ENCODE measurements around the gene ROCK2. TPM values are rescaled to one million over a fixed set of nuclear protein-coding genes. Genes with fewer than 3 reads are reported as not detected.

Gene ROCK2
- total RNA-seq: 54.3 TPM
- long read RNA-seq, full-length matches to known transcripts: 16 of 88 reads
- long read RNA-seq, partial matches to known transcripts: 59 of 88 reads
- long read RNA-seq, other reads (novel, unspliced or antisense): 13 of 88 reads

- intact Hi-C loops (cut with DNase I): no loop called here
- no peak for TF ChIP-seq CTCF (IDR thresholded peaks at IDR 0.05)
- Histone ChIP-seq H3K36me3 (no peaks in the 10 kb centered on the region), H3K4me3 (peak within 1 kb of the TSS; percentile 87), H3K27ac (peak within 1 kb of the TSS; percentile 99), H3K27me3 (ENCODE audit: low read depth) (no peaks in the 10 kb centered on the region), H3K4me1 (peaks cover 48% of the 10 kb centered on the region), H3K9me3 (no peaks in the 10 kb centered on the region)
- peak; percentile 91 for DNase-seq
- peak; percentile 90 for ATAC-seq
Measured at GRCh38 chr2:11344342-11344955, at the start of gene ROCK2. Gene ROCK2 (minus strand): TSS chr2:11344636. CDS start chr2:11344136, 500 bp downstream.

GRCh38 chr2:11393711-11394236 lies 49.3 kb upstream of the ROCK2 start:
- Histone ChIP-seq H3K27me3 (ENCODE audit: low read depth) (no peaks in the 10 kb centered on the region), H3K36me3 (no peaks in the 10 kb centered on the region), H3K27ac (peak overlapping the region; percentile 50), H3K4me3 (no peak overlapping the region), H3K9me3 (no peaks in the 10 kb centered on the region), H3K4me1 (peaks cover 37% of the 10 kb centered on the region)
- intact Hi-C loops (cut with DNase I): no loop called here
- ATAC-seq: no peak
- no peak for DNase-seq
- no peak for TF ChIP-seq CTCF (IDR thresholded peaks at IDR 0.05)

GRCh38 chr2:11391942-11392266 lies 47.5 kb upstream of the ROCK2 start:
- Histone ChIP-seq H3K27ac (peak overlapping the region; percentile 21), H3K4me3 (no peak overlapping the region), H3K4me1 (peaks cover 38% of the 10 kb centered on the region), H3K27me3 (ENCODE audit: low read depth) (no peaks in the 10 kb centered on the region), H3K36me3 (no peaks in the 10 kb centered on the region), H3K9me3 (no peaks in the 10 kb centered on the region)
- DNase-seq (no peak), ATAC-seq (no peak)
- intact Hi-C loops (cut with DNase I): no loop called here
- no peak for TF ChIP-seq CTCF (IDR thresholded peaks at IDR 0.05)

- ATAC-seq: no peak
- intact Hi-C loops (cut with DNase I): no loop called here
- H3K27ac ChIP-seq: no peak overlapping the region
Measured at GRCh38 chr2:11390399-11390658, 45.9 kb upstream of the ROCK2 start.

GRCh38 chr2:11389551-11390398 lies 45.3 kb upstream of the ROCK2 start:
- Histone ChIP-seq H3K4me1 (peaks cover 38% of the 10 kb centered on the region), H3K27ac (peak overlapping the region; percentile 15), H3K27me3 (ENCODE audit: low read depth) (no peaks in the 10 kb centered on the region), H3K4me3 (no peak overlapping the region), H3K9me3 (no peaks in the 10 kb centered on the region), H3K36me3 (no peaks in the 10 kb centered on the region)
- peak; percentile 59 for DNase-seq
- intact Hi-C loops (cut with DNase I): no loop called here
- no peak for TF ChIP-seq CTCF (IDR thresholded peaks at IDR 0.05)
- peak; percentile 82 to 85 for ATAC-seq

More at GRCh38 chr2:11390399-11390658, 45.9 kb upstream of the ROCK2 start:
- Histone ChIP-seq H3K9me3 (no peaks in the 10 kb centered on the region), H3K27me3 (ENCODE audit: low read depth) (no peaks in the 10 kb centered on the region), H3K4me1 (peaks cover 38% of the 10 kb centered on the region), H3K4me3 (no peak overlapping the region), H3K36me3 (no peaks in the 10 kb centered on the region)
- no peak for DNase-seq
- TF ChIP-seq CTCF (IDR thresholded peaks at IDR 0.05): no peak

Measured in lower lobe of right lung (tissue), 2 donors.